Cerebellar nuclear complex (tissue), 1 donor: ENCODE results near the gene TSPAN9.
A peak's percentile ranks its signal among the peaks of the same experiment; 100 is the strongest.
"Not testable (repeated sequence)": the region's sequence is repeated elsewhere in the genome, so short reads cannot be mapped to it uniquely, and the experiment has no call there.

Experiments used
- DNase-seq, 2 experiments: peaks; one replicate each; lab custom pipeline; 2025; lab: John Stamatoyannopoulos, UW

TSPAN9 gene

GRCh38 chr12:3044141-3044630 lies 33.0 kb upstream of the TSPAN9 start:
- DNase-seq = no peak

DNA sequence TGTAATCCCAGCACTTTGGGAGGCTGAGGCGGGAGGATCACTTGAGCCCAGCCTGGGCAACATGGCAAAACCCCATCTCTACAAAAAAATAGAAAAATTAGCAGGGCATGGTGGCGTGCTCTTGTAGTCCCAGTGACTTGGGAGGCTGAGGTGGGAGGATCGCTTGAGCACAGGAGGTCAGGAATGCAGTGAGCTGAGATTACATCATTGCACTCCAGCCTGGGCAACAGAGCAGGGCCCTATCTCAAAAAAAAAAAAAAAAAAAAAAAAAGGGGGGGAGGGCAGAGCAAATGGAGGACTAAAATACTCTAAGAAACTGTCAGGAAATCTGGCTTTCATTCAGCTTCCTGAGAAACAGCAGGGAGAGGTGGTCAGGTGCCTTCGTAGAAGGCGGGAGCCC lies 31.7 kb upstream of the TSPAN9 start:
- DNase-seq = no peak

DNA sequence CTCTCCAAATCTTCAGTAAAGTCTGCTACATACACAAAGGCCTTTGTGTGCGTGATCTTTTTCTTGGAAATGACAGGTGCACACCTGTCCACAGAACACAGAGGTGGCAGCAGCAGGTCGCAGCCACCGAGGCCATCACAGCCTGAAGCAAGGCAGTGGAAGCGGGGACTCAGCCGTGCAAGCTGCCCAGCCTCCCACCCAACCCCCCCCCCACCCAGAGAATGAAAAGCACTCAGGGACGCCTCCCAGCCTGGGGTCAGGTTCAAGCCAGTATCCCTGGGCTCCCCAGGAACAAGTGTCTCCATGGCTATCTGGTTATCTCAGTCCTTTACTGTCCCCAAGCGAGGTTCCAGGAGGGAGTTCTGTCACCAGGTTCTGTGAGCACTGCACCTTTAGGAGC lies 31.2 kb upstream of the TSPAN9 start:
- no peak for DNase-seq

GRCh38 chr12:3046441-3047200 lies 30.6 kb upstream of the TSPAN9 start:
- no peak for DNase-seq

GRCh38 chr12:3047961-3048360 lies 29.2 kb upstream of the TSPAN9 start:
- no peak for DNase-seq

GRCh38 chr12:3048540-3048939 lies 28.6 kb upstream of the TSPAN9 start:
- no peak for DNase-seq

DNA sequence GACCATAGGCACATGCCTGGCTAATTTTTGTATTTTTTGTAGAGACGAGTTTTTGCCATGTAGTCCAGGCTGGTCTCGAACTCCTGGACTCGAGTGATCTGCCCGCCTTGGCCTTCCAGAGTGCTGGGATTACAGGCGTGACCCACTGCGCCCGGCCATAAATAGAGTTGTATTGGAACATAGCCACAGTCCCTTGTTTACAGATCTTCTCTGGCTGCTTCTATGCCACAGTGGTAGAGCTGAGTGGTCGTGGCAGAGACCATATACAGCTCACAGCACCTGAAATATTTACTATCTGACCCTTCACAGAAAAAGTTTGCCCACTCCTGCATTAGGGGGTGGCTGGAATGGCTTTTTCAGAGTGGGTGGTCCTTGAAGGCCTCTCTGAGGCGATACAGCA lies 28.0 kb upstream of the TSPAN9 start:
- no peak for DNase-seq

- DNase-seq = no peak
Observed at GRCh38 chr12:3049611-3050249, 27.4 kb upstream of the TSPAN9 start.

- no peak for DNase-seq
Observed at GRCh38 chr12:3054374-3054773, 22.8 kb upstream of the TSPAN9 start.

DNA sequence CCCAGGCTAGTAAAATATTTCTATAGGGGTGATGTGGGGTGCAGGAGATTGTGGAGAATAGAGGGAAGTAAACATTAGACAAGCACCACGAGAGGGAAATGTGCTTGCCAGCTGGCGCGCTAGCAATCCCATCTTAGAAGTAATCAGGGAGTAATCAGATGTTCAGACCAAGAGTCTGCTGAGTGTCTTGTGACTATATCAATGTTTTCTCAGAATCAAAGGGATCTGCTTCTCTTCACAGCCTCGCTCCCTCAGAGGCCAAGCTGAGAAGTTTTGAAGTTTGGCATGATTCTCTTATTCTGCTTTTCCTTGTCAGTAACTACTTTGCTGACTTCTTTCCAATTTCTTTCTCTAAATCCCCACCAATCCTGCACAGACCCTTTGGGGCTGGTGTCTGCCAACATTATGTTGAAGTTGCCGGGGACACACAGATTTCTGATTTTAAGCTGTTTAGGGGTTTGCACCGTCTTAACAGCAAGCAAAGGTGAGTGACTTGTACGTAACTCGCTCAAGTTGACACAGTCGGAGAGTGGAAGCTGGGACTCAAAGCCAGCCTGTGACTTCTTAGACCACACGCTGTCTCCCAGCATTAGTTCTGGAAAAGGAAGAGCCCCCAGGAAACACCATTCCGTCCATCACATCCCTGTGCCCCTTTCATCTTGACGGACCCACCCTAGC lies 22.0 kb upstream of the TSPAN9 start:
- DNase-seq = no peak

- no peak for DNase-seq
Observed at GRCh38 chr12:3055704-3056467, 21.3 kb upstream of the TSPAN9 start.

GRCh38 chr12:3061059-3061458 lies 16.1 kb upstream of the TSPAN9 start:
- peak in 1 of 2 experiments; percentile 43 for DNase-seq

GRCh38 chr12:3061501-3062215 lies 15.5 kb upstream of the TSPAN9 start:
- no peak for DNase-seq

DNA sequence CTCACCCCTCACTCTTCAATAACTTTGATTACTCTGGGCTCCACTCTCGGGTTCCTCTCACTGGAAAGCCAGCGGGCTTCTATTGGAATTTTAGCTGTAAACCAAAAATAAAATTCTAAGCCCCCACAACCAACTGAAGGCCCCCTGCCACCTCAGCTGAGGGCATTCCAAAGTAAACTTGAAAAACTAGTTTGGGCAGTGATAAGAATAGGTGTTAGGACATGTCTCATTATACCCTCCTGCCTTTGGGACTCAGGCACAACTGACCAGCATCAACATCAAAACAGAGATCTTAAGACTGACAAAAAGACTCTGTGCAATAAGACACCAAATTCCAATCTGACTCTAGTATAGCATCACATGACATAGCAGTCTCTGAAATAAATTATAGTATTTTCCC lies 11.9 kb upstream of the TSPAN9 start:
- DNase-seq = no peak

DNA sequence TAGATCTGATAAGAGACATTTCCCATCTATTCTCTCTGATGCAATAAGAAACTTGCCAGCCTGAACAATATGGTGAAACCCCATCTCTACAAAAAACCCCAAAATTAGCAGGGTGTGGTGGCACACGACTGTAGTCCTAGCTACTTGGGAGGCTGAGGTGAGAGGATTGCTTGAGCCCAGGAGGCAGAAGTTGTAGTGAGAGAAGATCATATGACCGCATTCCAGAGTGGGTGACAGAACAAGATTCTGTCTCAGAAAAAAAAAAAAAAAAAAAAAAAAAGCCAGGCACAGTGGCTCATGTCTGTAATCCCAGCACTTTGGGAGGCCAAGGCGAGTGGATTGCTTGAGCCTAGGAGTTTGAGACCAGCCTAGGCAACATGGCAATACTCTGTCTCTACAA lies 11.3 kb upstream of the TSPAN9 start:
- DNase-seq = not testable (repeated sequence)

DNA sequence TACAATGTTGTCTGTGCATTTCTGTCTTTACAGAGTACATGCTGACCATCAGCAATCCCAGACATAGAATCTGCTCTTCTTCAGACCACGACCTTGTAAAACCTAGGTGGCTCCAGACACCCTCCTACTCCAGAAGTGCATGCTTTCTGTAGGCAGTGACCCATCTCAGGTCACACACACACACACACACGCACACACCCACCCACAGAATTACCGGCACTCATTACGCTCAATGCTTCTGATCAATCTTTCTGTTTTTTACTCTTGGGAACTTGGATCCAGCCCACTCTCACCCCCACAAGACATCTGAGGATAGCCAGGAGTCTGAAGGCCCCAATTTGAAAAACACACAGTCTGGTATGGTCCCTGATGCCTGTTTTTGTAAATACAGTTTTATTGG lies 7.5 kb upstream of the TSPAN9 start:
- no peak for DNase-seq

GRCh38 chr12:3071107-3071506 lies 6.1 kb upstream of the TSPAN9 start:
- no peak for DNase-seq

- DNase-seq = no peak
Observed at GRCh38 chr12:3071710-3072109, 5.5 kb upstream of the TSPAN9 start.

DNA sequence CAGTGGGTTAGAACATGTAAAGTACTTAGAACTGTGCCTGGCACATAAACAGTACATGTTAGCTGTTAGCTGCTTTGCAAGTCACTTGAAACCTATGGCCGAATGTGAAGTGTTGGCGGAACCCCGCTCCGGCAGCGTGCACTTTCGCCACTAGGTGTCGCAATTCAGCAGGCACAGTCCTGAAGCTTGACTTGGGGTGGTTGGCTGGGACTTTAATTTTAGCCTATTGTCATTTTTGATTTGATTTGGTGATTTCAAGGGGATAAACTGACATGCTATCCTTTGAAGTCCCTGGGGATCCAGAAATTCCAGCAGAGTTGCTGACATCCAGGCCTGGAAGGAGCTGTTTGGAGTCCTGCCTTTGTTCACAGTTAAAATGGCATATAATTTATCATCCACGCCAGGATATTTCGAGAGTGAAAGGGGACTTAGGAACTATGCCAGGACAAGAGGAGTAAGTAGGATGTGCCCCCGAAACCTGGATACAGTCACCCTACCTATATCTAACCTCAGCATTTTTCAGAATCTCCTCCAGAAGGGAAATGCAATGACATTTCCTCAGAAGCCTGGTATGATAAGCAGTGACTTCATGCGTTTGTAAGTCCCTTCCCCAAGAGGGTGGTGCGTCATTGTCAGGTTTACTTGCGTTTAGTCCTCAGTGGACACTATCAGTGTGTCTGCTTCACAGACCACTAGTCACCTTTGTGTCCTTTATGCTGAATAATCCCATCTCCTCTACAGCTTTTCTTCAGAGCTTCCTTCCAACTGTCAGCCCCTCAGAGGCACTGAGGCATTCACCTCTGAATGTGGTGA lies 3.5 kb upstream of the TSPAN9 start:
- peak; percentile 28 to 73 for DNase-seq

- no peak for DNase-seq
Observed at GRCh38 chr12:3075315-3075714, 1.9 kb upstream of the TSPAN9 start.
